Omental fat pad (tissue), 4 donors: ENCODE results near the gene TANGO6. TPM values are rescaled to one million over a fixed set of nuclear protein-coding genes. Genes with fewer than 3 reads are reported as not detected.

ENCODE experiments used
- ATAC-seq: fragments of 150-250 bp; one replicate; pipeline ENCODE4 v1.9.1; 2016; ENCODE audit warnings: mild to moderate bottlenecking, moderate library complexity; ENCODE audit not compliant: low FRiP score
- DNase-seq: peaks from one replicate; pipeline ENCODE4 v3.0.0-alpha.2; 2019; ENCODE audit warnings: low spot score
- total RNA-seq, 4 donors: library from RNA; depleted of rRNA; stranded (reverse); fragments of >200 nt; gene quantifications; one replicate each; pipeline ENCODE4 v1.1.0, GENCODE V29; 2016
- TF ChIP-seq, protein P1 (sequence below), 3 donors: fragments of 450-650 bp; IDR thresholded peaks; one replicate each; pipeline ENCODE4 v1.5.1; 2016 to 2017; ENCODE audit warnings: antibody characterized with exemption in 3 of 3, mild to moderate bottlenecking in 3 of 3, moderate library complexity in 2 of 3

The TANGO6 gene
- total RNA-seq, 4 donors from 2014 or later: 15.1 to 26.2 (median 19.8) TPM

DNA sequence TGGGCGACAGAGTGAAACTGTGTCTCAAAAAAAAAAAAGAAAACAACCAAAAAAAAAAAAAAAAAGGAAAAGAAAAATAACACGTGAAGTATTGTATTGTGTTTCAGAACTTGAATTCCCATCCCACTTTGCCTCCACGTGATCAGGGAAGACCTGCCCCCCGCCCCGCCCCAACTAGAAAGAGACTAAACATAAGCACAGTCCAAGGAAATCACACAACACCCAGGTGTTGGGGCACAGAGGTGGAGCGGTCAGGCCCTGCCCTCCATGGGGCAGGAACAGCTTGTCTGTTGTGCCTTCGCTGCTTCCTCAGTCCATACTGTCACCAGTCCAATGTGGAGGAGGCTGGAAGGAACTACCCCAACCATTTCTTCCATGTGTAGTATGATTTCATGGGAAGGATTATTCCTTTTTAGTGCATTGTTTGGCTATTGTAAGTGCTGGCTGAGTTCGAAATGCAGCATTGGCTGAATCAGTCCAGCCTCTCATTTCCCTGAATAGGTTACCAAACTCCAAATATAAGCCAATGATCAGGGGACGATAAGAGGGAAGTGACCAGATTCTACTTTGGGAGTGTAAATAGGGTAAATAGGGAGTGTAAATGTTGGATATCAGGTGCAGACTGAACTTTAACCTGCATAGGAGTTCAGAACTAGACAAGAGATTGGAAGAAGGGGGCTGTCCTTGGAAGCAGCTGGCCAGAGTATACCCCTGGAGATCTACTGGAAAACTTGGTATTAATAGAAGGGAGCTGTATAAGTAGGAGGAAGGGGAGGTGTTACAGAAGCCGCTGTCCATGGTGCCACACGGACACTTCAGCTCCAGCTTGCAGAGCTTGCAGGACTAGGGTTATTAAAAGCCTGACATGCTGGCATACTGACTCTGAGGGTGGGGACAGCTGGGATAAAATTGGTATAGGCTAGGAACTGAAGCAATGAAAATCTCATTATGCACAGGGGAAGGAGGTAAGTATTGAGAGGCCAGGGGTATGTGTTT, 50.7 kb downstream of the TANGO6 start:
- DNase-seq (no peak), ATAC-seq (no peak)
- TF ChIP-seq, protein P1, sequence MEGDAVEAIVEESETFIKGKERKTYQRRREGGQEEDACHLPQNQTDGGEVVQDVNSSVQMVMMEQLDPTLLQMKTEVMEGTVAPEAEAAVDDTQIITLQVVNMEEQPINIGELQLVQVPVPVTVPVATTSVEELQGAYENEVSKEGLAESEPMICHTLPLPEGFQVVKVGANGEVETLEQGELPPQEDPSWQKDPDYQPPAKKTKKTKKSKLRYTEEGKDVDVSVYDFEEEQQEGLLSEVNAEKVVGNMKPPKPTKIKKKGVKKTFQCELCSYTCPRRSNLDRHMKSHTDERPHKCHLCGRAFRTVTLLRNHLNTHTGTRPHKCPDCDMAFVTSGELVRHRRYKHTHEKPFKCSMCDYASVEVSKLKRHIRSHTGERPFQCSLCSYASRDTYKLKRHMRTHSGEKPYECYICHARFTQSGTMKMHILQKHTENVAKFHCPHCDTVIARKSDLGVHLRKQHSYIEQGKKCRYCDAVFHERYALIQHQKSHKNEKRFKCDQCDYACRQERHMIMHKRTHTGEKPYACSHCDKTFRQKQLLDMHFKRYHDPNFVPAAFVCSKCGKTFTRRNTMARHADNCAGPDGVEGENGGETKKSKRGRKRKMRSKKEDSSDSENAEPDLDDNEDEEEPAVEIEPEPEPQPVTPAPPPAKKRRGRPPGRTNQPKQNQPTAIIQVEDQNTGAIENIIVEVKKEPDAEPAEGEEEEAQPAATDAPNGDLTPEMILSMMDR (IDR thresholded peaks at IDR 0.05): no peak

DNA sequence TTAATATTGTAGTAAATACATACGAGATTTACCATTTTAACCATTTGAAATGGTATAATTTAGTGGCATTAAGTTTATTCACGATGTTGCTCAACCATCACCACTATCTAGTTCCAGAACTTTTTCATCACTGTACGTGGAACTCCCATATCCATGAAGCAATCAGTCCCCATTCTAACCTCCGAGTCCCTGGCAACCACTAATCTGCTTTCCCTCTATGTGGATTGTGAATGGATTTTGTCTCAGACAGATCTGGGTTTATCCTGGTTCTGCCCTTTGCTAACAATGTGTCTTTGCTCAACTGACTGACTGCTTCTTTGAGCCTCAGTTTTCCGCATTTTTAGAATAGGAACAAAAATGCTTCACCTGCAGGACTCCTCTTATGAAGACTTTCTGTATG, 51.4 kb downstream of the TANGO6 start:
- TF ChIP-seq, protein P1 (IDR thresholded peaks at IDR 0.05): no peak
- DNase-seq (no peak), ATAC-seq (no peak)

DNA sequence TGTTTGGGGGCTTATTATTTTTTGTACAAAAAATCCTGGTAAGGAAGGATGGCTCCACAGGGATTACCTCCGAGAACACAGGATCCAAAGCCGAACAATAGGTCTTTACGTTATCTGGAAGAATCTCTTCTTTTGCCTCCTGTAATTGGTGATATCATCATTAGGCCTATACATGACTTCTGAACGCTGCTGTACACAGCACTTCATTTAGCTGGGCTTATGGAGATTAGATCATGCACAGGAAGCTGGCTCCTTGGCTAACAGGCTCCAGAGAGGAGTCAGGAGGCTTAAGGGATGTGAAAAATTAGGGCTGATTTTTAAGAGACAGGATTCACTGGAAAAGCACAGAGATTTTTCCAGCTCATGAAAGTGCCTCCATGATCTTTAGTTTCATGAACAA, 54.7 kb downstream of the TANGO6 start:
- ATAC-seq (no peak), DNase-seq (no peak)
- TF ChIP-seq, protein P1 (IDR thresholded peaks at IDR 0.05): no peak

DNA sequence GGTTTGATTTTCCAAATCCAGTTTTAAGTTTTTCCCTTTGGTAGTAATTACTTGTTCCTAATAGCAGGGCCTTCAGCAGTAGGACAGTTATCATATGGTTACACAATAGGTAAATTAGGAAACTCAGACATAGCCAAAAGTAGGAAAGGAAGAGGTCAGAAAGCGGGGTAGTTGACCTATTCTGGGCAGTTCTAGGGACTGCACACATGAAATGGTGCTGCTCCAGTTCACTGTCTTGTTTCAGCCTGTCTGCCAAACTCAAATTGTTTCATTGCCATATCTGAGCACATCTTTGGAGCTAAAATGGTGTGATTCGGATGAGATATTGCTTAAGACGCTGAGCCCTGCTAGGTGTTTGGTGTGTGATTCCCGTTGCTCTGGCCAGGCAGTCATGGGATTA, 56.7 kb downstream of the TANGO6 start:
- ATAC-seq (no peak), DNase-seq (no peak)
- TF ChIP-seq, protein P1 (IDR thresholded peaks at IDR 0.05): no peak

DNA sequence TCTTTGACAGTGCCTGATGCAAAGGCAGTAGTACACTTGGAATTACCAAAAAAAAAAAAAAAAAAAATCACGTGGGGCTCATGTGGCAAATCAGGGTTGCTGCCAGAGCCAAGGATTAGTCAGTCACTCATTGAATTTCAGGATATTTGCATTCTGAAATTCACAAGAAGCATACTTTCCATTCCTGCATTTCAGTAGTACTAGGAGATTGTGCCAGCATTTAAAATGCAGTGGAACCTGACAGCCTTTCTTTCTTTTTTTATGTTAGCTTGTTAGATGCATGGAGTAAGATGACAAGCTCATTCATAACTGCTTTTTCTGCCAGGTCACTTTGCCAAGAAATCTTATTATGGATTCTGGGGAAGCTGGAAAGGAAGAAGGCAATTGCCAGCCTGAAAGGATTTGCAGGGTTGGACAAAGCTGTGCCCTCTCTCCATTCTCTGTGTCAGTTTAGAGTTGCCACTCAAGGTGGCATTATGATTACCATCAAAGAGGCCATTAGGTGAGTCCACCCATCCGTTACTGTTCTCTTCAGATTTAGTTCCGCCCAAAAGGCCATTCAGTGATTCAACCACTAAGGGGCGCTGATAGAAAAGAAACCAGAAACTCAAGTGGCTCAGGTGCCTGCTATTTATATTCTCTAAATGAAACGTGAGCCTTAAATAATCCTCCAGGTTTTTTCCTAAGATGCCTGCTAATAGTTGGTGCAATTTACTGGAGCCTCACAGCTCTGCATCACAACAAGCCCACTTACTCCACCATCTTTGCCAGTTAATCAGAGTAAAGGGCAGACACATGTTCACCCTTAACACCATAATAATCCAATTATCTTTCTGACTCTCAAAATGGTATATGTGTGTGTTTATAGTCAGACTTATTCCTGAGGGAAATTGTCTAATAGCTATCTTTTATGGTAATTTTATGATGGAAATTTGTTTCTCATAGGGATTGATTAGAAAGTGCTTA, 59.0 kb downstream of the TANGO6 start:
- TF ChIP-seq, protein P1 (IDR thresholded peaks at IDR 0.05): no peak
- no peak for ATAC-seq
- DNase-seq: no peak

DNA sequence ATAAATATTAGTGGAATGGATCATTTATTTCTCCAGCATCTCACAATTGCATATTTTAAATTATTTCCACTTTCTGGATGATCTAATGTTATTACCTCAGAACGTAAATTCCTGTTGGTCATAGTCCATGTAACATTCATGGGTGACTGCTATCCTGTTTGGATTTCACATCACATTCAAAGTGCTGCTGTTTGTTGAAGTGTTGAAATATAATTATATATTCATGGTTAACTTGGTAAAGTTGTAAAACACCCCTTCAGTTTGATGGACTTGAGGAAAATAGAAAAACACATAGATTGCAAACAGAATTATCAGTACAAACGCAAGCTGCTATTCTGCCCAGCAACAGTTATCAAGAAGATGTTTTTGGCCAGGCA, 59.6 kb downstream of the TANGO6 start:
- TF ChIP-seq, protein P1 (IDR thresholded peaks at IDR 0.05): no peak
- ATAC-seq (no peak), DNase-seq (no peak)
